Hematopoietic multipotent progenitor cell treated with erythropoietin and hydrocortisone succinate and interleukin-3 and kit ligand, for 15 days (in vitro differentiated cells): ENCODE results near the gene BIRC6.
A peak's percentile ranks its signal among the peaks of the same experiment; 100 is the strongest.
"Not testable (repeated sequence)": the region's sequence is repeated elsewhere in the genome, so short reads cannot be mapped to it uniquely, and the experiment has no call there.

ENCODE experiments used
- DNase-seq: peaks from one replicate; pipeline ENCODE4 v3.0.0-alpha.2; 2015; ENCODE audit warnings: low spot score

The BIRC6 gene, protein sequence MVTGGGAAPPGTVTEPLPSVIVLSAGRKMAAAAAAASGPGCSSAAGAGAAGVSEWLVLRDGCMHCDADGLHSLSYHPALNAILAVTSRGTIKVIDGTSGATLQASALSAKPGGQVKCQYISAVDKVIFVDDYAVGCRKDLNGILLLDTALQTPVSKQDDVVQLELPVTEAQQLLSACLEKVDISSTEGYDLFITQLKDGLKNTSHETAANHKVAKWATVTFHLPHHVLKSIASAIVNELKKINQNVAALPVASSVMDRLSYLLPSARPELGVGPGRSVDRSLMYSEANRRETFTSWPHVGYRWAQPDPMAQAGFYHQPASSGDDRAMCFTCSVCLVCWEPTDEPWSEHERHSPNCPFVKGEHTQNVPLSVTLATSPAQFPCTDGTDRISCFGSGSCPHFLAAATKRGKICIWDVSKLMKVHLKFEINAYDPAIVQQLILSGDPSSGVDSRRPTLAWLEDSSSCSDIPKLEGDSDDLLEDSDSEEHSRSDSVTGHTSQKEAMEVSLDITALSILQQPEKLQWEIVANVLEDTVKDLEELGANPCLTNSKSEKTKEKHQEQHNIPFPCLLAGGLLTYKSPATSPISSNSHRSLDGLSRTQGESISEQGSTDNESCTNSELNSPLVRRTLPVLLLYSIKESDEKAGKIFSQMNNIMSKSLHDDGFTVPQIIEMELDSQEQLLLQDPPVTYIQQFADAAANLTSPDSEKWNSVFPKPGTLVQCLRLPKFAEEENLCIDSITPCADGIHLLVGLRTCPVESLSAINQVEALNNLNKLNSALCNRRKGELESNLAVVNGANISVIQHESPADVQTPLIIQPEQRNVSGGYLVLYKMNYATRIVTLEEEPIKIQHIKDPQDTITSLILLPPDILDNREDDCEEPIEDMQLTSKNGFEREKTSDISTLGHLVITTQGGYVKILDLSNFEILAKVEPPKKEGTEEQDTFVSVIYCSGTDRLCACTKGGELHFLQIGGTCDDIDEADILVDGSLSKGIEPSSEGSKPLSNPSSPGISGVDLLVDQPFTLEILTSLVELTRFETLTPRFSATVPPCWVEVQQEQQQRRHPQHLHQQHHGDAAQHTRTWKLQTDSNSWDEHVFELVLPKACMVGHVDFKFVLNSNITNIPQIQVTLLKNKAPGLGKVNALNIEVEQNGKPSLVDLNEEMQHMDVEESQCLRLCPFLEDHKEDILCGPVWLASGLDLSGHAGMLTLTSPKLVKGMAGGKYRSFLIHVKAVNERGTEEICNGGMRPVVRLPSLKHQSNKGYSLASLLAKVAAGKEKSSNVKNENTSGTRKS (N-terminal part only)

DNA sequence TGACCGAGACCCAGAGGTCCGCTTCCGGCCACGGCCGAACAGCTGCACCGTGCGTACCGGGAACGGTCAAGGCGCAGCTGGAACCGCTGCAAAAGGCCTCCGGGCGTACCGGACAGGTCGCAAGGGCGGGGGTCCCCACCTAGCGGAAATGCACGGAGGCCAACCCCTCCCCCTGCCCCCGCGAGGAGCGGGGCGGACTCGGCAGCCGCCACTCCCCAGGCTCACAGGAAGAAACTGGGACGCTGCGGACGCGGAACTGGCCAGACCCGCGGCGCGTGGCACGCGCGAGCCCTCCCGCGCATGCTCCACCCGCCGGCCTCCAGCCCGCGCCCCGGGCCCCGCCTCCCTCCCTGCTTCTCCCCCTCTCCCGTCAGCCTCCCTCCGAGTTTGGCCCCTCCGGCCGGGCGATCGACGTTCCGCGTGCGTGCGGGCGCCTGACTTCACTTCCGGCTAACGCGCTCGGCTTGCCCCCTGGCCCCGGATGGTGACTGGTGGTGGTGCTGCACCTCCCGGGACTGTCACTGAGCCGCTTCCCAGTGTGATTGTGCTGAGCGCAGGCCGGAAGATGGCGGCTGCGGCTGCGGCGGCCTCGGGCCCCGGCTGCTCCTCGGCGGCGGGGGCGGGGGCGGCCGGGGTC is at the start of gene BIRC6:
Gene BIRC6 (plus strand): TSS at position 343 of the 637 bp plus-strand sequence. CDS start 139 bp downstream, at position 482.
- DNase-seq, result peak; percentile 86

GRCh38 chr2:32310577-32310976 is 46.2 kb upstream of the BIRC6 start:
- DNase-seq, result no peak

DNA sequence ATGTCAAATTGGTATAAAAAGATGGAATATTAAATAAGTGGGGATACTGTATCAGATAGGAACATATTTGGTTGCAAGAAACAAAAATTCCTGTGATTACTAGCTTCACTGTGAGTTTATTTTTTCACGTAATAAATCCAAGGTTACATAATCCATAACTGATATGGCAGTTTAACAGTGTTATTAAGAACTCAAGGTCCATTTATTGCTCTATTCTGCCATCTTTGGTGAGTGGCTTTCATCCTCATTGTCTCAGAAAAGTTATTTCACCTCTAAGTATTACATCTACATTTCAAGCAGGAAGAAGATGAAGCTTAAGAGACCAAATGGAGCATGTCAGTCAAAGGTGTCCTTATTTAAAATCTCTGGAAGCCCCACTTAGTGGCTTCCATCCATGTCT is 41.9 kb upstream of the BIRC6 start:
- DNase-seq, result peak; percentile 2

GRCh38 chr2:32328679-32329078 is 28.1 kb upstream of the BIRC6 start:
- DNase-seq, result not testable (repeated sequence)

DNA sequence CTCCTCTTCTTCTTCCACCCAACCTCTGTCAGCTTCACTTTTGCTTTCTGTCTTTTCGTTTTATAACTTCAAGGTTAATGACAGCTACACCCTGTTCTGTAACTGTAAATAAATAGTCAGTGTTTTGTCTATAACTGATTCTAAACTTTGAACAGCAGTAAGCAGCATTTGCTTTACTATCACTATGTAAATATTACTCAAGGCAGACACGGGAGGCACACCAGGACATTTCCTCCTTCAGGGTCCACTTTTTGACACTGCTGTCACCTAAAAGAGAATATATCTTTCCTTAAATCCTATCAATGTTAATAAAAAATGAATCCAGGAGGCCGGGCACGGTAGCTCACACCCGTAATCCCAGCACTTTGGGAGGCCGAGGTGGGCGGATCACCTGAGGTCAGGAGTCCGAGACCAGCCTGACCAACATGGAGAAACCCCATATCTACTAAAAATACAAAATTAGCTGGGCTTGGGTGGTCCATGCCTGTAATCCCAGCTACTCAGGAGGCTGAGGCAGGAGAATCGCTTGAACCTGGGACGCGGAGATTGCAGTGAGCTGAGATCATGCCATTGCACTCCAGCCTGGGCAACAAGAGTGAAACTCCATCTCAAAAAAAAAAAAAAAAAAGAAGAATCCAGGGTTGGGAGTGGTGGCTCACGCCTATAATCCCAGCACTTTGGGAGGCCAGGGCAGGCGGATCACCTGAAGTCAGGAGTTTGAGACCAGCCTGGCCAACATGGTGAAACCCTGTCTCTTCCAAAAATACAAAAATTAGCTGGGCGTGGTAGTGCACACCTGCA is 27.4 kb upstream of the BIRC6 start:
- not testable (repeated sequence) for DNase-seq

GRCh38 chr2:32330136-32330535 is 26.7 kb upstream of the BIRC6 start:
- no peak for DNase-seq

GRCh38 chr2:32342801-32343200 is 14.0 kb upstream of the BIRC6 start:
- DNase-seq, result no peak

DNA sequence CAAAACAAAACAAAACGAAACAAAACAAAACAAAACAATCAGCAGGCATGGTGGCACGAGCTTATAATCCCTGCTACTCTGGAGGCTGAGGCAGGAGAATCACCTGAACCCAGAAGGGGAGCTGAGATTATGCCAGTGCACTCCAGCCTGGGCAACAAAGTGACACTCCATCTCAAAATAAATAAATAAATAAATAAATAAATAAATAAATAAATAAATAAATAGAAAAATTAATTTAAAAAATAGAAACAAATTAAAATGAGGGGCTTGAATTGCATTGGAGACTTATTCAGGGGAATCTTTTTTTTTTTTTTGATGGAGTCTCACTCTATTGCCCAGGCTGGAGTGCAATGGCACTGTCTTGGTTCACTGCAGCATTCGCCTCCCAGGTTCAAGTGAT is 6.0 kb upstream of the BIRC6 start:
- DNase-seq, result not testable (repeated sequence)

GRCh38 chr2:32355976-32356680 is 695 bp upstream of the BIRC6 start:
- peak; percentile 27 for DNase-seq

- DNase-seq, result peak; percentile 23
Measured at GRCh38 chr2:32357318-32358110, 691 bp downstream of the BIRC6 start.

GRCh38 chr2:32358111-32358482 is 1.3 kb downstream of the BIRC6 start:
- no peak for DNase-seq

DNA sequence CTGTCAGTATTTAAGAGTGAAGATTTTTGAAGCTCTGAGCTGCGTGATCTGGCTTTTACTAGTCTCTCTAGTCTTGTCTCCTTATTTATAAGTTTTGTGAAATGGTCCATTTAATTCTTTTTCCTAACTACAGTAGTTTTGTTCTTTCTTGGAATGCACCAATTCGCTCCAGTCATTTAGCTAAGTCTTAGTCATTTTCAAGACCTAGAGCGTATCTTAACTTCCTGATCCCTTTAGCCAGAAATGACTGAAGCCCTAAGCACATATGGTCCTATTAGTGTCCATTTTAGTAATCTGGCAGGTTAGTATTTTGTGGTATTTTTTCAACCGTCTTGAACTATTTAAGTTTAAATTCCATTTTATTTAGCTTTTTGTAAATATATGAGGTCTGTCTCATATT is 3.6 kb downstream of the BIRC6 start:
- no peak for DNase-seq

DNA sequence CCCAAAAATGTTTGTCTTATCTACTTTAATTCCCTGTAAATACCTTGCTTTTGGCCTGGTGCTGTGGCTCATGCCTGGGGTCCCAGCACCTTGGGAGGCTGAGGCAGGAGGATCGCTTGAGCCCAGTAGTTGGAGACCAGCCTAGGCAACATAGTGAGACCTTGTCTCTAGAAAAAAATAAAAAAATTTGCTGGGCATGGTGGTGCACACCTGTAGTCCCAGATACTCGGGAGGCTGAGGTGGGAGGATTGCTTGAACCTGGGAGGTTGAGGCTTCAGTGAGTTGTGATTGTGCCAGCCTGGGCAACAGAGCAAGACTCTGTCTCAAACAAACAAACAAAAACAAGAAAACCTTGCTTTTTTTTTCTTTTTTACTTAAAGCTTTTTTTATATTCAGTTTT is 6.2 kb downstream of the BIRC6 start:
- not testable (repeated sequence) for DNase-seq

DNA sequence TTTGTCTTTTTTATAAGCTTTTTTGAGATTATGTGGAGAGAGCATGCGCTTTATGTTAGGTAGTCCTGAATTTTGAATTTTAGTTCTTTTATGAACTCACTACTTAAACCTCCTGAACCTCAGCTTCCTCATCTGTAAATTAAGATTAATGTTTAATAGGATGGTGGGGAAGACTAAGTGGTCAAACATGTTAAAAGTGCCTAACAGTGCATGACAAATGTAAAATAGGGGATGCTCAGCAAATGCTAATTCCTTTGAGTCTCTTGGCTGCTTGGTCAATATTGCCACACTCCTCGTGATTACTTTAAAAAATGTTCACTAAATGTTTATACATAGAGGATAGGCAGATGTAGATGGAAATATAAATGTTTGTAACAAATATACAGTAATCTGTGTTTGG is 6.8 kb downstream of the BIRC6 start:
- DNase-seq, result no peak

GRCh38 chr2:32364290-32364689 is 7.5 kb downstream of the BIRC6 start:
- DNase-seq, result not testable (repeated sequence)

- not testable (repeated sequence) for DNase-seq
Measured at GRCh38 chr2:32365679-32366078, 8.9 kb downstream of the BIRC6 start.

- no peak for DNase-seq
Measured at GRCh38 chr2:32366595-32366994, 9.8 kb downstream of the BIRC6 start.

- DNase-seq, result no peak
Measured at GRCh38 chr2:32369222-32369621, 12.4 kb downstream of the BIRC6 start.

GRCh38 chr2:32370942-32371341 is 14.1 kb downstream of the BIRC6 start:
- DNase-seq, result not testable (repeated sequence)
